ENCODE measurements around the gene CD82. TPM values are rescaled to one million over a fixed set of nuclear protein-coding genes. Genes with fewer than 3 reads are reported as not detected.

The CD82 gene
- total and polyA plus RNA-seq, 4 donors = 21.6 to 54.4 (median 40.2) TPM

- H3K9me3 ChIP-seq (ENCODE audit: control insufficient read depth, insufficient read depth, low read length) = no peaks in the 10 kb centered on the region
- H3K27ac ChIP-seq (ENCODE audit: low read depth, low read length) = no peak overlapping the region
- H3K27me3 ChIP-seq (ENCODE audit: control insufficient read depth, insufficient read depth, low read length) = peaks cover 11% of the 10 kb centered on the region
- no peak overlapping the region for H3K4me3 ChIP-seq (ENCODE audit: low read depth, low read length)
- H3K36me3 ChIP-seq (ENCODE audit: control insufficient read depth, insufficient read depth, low read length) = no peaks in the 10 kb centered on the region
- 68% methylated on average over 11 of the region's 12 CpGs for WGBS (ENCODE audit: insufficient coverage)
- H3K4me1 ChIP-seq (ENCODE audit: control insufficient read depth, insufficient read depth, low read length) = peaks cover 39% of the 10 kb centered on the region
- peak in 2 of 6 donors; percentile 24 to 40 for DNase-seq (ENCODE audit: low read depth in 4 of 6, low spot score in 6 of 6)
Measured at GRCh38 chr11:44524751-44525201, 40.7 kb upstream of the CD82 start.

DNA sequence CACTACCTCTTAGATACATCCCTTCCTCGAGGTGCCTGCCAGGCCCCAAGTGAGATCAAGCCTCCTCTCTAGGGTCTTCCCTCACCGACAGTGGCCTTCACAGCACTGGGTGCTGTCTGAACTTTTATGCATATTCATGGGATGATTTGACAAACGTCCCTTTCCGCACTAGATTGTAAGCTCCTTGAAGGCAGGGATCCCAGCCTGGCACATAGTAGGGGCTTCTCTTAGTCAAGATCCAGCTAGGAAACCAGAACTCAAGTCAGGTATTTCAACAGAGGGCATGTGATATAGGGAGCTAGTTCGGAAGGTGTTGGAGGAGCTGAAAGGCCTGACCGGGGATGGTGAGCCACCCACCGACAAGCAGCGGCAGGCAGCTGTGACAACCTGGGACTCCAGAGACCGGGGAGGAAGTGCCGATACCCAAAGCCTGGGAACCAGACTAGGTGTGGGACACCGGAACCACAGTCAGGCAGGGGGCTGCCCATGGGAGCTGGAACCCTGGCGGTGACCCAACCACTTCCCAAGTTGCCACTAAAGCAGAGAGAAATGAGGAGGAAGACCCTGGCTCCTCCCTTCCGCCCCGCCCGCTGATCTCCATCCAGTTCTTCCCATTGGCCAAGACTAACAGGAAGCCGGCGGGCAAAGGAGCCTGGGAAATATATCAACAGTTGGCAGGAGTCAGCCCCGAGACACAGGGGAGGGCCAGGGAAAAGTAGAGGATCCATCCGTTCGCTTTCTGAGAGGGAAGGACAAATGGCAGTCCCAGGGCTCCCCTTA lies 39.8 kb upstream of the CD82 start:
- no peak overlapping the region for H3K4me3 ChIP-seq (ENCODE audit: low read depth, low read length)
- H3K36me3 ChIP-seq (ENCODE audit: control insufficient read depth, insufficient read depth, low read length) = no peaks in the 10 kb centered on the region
- DNase-seq (ENCODE audit: low read depth in 4 of 6, low spot score in 6 of 6) = no peak
- no peaks in the 10 kb centered on the region for H3K9me3 ChIP-seq (ENCODE audit: control insufficient read depth, insufficient read depth, low read length)
- WGBS (ENCODE audit: insufficient coverage) = 79% methylated on average over 14 of the region's 20 CpGs
- peaks cover 4% of the 10 kb centered on the region for H3K27me3 ChIP-seq (ENCODE audit: control insufficient read depth, insufficient read depth, low read length)
- peaks cover 30% of the 10 kb centered on the region for H3K4me1 ChIP-seq (ENCODE audit: control insufficient read depth, insufficient read depth, low read length)
- H3K27ac ChIP-seq (ENCODE audit: low read depth, low read length) = no peak overlapping the region

GRCh38 chr11:44526438-44526837 lies 39.0 kb upstream of the CD82 start:
- Histone ChIP-seq H3K36me3 (ENCODE audit: control insufficient read depth, insufficient read depth, low read length) (no peaks in the 10 kb centered on the region), H3K4me3 (ENCODE audit: low read depth, low read length) (no peak overlapping the region), H3K4me1 (ENCODE audit: control insufficient read depth, insufficient read depth, low read length) (peaks cover 32% of the 10 kb centered on the region), H3K9me3 (ENCODE audit: control insufficient read depth, insufficient read depth, low read length) (no peaks in the 10 kb centered on the region), H3K27ac (ENCODE audit: low read depth, low read length) (no peak overlapping the region), H3K27me3 (ENCODE audit: control insufficient read depth, insufficient read depth, low read length) (peaks cover 4% of the 10 kb centered on the region)
- 52% methylated on average over 8 of the region's 12 CpGs for WGBS (ENCODE audit: insufficient coverage)
- no peak for DNase-seq (ENCODE audit: low read depth in 4 of 6, low spot score in 6 of 6)

GRCh38 chr11:44527476-44527875 lies 38.0 kb upstream of the CD82 start:
- peaks cover 32% of the 10 kb centered on the region for H3K4me1 ChIP-seq (ENCODE audit: control insufficient read depth, insufficient read depth, low read length)
- DNase-seq (ENCODE audit: low read depth in 4 of 6, low spot score in 6 of 6) = peak in 1 of 6 donors; percentile 9
- 20% methylated on average over 8 of the region's 10 CpGs for WGBS (ENCODE audit: insufficient coverage)
- H3K36me3 ChIP-seq (ENCODE audit: control insufficient read depth, insufficient read depth, low read length) = no peaks in the 10 kb centered on the region
- no peak overlapping the region for H3K27ac ChIP-seq (ENCODE audit: low read depth, low read length)
- no peak overlapping the region for H3K4me3 ChIP-seq (ENCODE audit: low read depth, low read length)
- no peaks in the 10 kb centered on the region for H3K9me3 ChIP-seq (ENCODE audit: control insufficient read depth, insufficient read depth, low read length)
- H3K27me3 ChIP-seq (ENCODE audit: control insufficient read depth, insufficient read depth, low read length) = peaks cover 4% of the 10 kb centered on the region

DNA sequence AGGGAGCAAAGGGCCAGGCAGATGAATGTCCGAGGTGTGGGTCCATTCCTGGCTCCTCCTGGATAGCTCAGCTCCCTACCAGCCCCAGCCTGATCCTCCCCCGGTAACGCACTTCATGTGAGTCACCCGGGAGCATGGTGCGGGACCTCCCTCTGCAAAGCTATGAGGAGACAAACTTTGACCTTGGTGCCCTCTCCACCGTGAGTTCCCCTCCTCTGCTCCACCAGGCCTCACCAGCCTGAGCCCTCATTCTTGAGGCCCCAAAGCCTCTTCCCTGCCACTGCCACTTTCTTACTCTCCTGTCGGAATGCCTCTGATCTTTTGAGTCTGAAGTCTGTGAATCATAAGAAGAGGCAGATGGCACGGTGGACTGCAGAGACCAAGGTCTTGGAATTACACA lies 37.4 kb upstream of the CD82 start:
- WGBS (ENCODE audit: insufficient coverage) = 66% methylated on average over 7 of the region's 8 CpGs
- no peak overlapping the region for H3K4me3 ChIP-seq (ENCODE audit: low read depth, low read length)

GRCh38 chr11:44528581-44528980 lies 36.9 kb upstream of the CD82 start:
- Histone ChIP-seq H3K36me3 (ENCODE audit: control insufficient read depth, insufficient read depth, low read length) (no peaks in the 10 kb centered on the region), H3K4me3 (ENCODE audit: low read depth, low read length) (no peak overlapping the region), H3K27ac (ENCODE audit: low read depth, low read length) (no peak overlapping the region), H3K4me1 (ENCODE audit: control insufficient read depth, insufficient read depth, low read length) (peaks cover 32% of the 10 kb centered on the region), H3K27me3 (ENCODE audit: control insufficient read depth, insufficient read depth, low read length) (peaks cover 4% of the 10 kb centered on the region), H3K9me3 (ENCODE audit: control insufficient read depth, insufficient read depth, low read length) (no peaks in the 10 kb centered on the region)
- no peak for DNase-seq (ENCODE audit: low read depth in 4 of 6, low spot score in 6 of 6)
- WGBS (ENCODE audit: insufficient coverage) = 75% methylated on average over 2 of the region's 2 CpGs

More for the DNA sequence above, 37.4 kb upstream of the CD82 start:
- peaks cover 32% of the 10 kb centered on the region for H3K4me1 ChIP-seq (ENCODE audit: control insufficient read depth, insufficient read depth, low read length)
- H3K36me3 ChIP-seq (ENCODE audit: control insufficient read depth, insufficient read depth, low read length) = no peaks in the 10 kb centered on the region
- H3K9me3 ChIP-seq (ENCODE audit: control insufficient read depth, insufficient read depth, low read length) = no peaks in the 10 kb centered on the region
- peaks cover 4% of the 10 kb centered on the region for H3K27me3 ChIP-seq (ENCODE audit: control insufficient read depth, insufficient read depth, low read length)
- DNase-seq (ENCODE audit: low read depth in 4 of 6, low spot score in 6 of 6) = no peak
- H3K27ac ChIP-seq (ENCODE audit: low read depth, low read length) = no peak overlapping the region

- no peak for DNase-seq (ENCODE audit: low read depth in 4 of 6, low spot score in 6 of 6)
- H3K27me3 ChIP-seq (ENCODE audit: control insufficient read depth, insufficient read depth, low read length) = peaks cover 4% of the 10 kb centered on the region
- no peak overlapping the region for H3K27ac ChIP-seq (ENCODE audit: low read depth, low read length)
- H3K4me3 ChIP-seq (ENCODE audit: low read depth, low read length) = no peak overlapping the region
- peaks cover 26% of the 10 kb centered on the region for H3K4me1 ChIP-seq (ENCODE audit: control insufficient read depth, insufficient read depth, low read length)
- H3K9me3 ChIP-seq (ENCODE audit: control insufficient read depth, insufficient read depth, low read length) = peaks cover 2% of the 10 kb centered on the region
- 100% methylated on average over 6 of the region's 7 CpGs for WGBS (ENCODE audit: insufficient coverage)
- no peaks in the 10 kb centered on the region for H3K36me3 ChIP-seq (ENCODE audit: control insufficient read depth, insufficient read depth, low read length)
Measured at GRCh38 chr11:44529895-44530412, 35.5 kb upstream of the CD82 start.

DNA sequence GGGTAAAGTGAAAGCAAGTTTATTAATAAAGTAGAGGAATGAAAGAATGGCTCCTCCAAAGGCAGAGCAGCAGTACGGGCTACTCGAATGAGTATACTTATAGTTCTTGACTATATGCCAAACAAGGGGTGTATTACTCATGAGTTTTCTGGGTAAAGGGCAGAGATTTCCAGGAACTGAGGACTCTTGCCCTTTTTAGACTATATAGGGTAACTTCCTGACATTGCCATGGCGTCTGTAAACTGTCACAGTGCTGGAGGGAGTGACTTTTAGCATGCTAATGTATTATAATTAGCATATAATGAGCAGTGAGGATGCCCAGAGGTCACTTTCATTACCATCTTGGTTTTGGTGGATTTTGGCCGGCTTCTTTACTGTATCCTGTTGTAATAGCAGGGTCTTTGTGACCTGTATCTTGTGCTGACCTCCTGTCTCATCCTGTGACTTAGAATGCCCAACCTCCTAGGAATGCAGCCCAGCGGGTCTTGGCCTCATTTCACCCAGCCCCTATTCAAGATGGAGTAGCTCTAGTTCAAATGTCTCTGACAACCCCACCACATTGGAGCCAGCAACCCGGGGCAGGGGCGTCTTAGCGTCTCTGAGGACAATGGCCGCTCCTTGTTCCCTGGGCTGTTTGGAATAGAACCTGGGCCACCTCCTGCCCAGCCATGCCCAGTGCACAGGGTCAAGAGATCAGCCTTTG lies 34.9 kb upstream of the CD82 start:
- Histone ChIP-seq H3K27me3 (ENCODE audit: control insufficient read depth, insufficient read depth, low read length) (peaks cover 3% of the 10 kb centered on the region), H3K36me3 (ENCODE audit: control insufficient read depth, insufficient read depth, low read length) (no peaks in the 10 kb centered on the region), H3K4me1 (ENCODE audit: control insufficient read depth, insufficient read depth, low read length) (peaks cover 20% of the 10 kb centered on the region), H3K27ac (ENCODE audit: low read depth, low read length) (no peak overlapping the region), H3K4me3 (ENCODE audit: low read depth, low read length) (no peak overlapping the region), H3K9me3 (ENCODE audit: control insufficient read depth, insufficient read depth, low read length) (peaks cover 2% of the 10 kb centered on the region)
- no peak for DNase-seq (ENCODE audit: low read depth in 4 of 6, low spot score in 6 of 6)
- 75% methylated on average over 8 of the region's 9 CpGs for whole genome bisulfite sequencing (ENCODE audit: insufficient coverage)

DNA sequence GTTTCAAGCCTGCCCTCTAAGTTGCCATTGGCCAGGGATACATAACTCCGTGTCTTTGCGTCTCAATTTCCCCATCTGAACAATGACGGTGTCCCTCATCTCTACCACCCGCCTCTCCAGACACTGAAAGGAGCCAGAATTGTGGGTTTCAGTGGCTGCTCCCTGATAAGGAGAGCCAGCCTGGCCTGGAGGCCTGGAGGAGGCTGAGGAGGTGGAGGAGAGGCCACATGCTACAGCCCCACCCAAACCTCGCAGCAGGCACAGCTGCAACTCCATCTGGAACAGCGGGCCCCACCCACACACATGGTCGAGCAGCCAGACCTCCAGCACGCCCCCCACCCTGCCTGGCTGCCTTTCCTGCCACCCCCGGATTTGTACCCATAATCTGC lies 34.4 kb upstream of the CD82 start:
- DNase-seq (ENCODE audit: low read depth in 4 of 6, low spot score in 6 of 6) = no peak
- Histone ChIP-seq H3K9me3 (ENCODE audit: control insufficient read depth, insufficient read depth, low read length) (peaks cover 2% of the 10 kb centered on the region), H3K4me1 (ENCODE audit: control insufficient read depth, insufficient read depth, low read length) (peaks cover 15% of the 10 kb centered on the region), H3K36me3 (ENCODE audit: control insufficient read depth, insufficient read depth, low read length) (no peaks in the 10 kb centered on the region), H3K27me3 (ENCODE audit: control insufficient read depth, insufficient read depth, low read length) (peaks cover 3% of the 10 kb centered on the region), H3K27ac (ENCODE audit: low read depth, low read length) (no peak overlapping the region), H3K4me3 (ENCODE audit: low read depth, low read length) (no peak overlapping the region)
- WGBS (ENCODE audit: insufficient coverage) = 48% methylated on average over 7 of the region's 9 CpGs

Measured in spinal cord (tissue), 10 donors.